ENCODE measurements around the gene NOX5.

GRCh38 chr15:69034352-69034751, 19.9 kb downstream of the NOX5 start:
- TF ChIP-seq CTCF (IDR thresholded peaks at IDR 0.05; ENCODE audit: poor library complexity, severe bottlenecking): no peak
- TF ChIP-seq SMC3 (conservative IDR thresholded peaks at IDR 0.05; ENCODE audit: poor library complexity): no peak
- no peak for TF ChIP-seq POLR2AphosphoS5 (IDR thresholded peaks at IDR 0.05)
- no peak for TF ChIP-seq EP300 (conservative IDR thresholded peaks at IDR 0.05; ENCODE audit: poor library complexity, severe bottlenecking)
- TF ChIP-seq TAF1 (IDR thresholded peaks at IDR 0.05; ENCODE audit: low read depth): no peak
- TF ChIP-seq RAD21 (conservative IDR thresholded peaks at IDR 0.05): no peak
- no peak for TF ChIP-seq EZH2 (IDR thresholded peaks at IDR 0.05; ENCODE audit: borderline replicate concordance, insufficient read depth, low read length, poor library complexity, severe bottlenecking)
- TF ChIP-seq REST (IDR thresholded peaks at IDR 0.05; ENCODE audit: borderline replicate concordance): no peak
- no peak for TF ChIP-seq MXI1 (conservative IDR thresholded peaks at IDR 0.05; ENCODE audit: poor library complexity, severe bottlenecking)
